SK-N-MC (cell line): Measurements from ENCODE around the gene INTS14.

Experiments
- EZH2 ChIP-seq: fragments of 200-600 bp; sonication (generic); IDR thresholded peaks from one replicate; pipeline ENCODE4 v1.6.1; 2017; ENCODE audit warnings: antibody characterized with exemption
- POLR2AphosphoS5 ChIP-seq: IDR thresholded peaks from 2 replicates; pipeline ENCODE4 v1.6.1; 2012; ENCODE audit warnings: mild to moderate bottlenecking, low read depth, low read length, borderline replicate concordance

- TF ChIP-seq POLR2AphosphoS5 (no peak), EZH2 (no peak)
Measured at GRCh38 chr15:65638109-65638508, 27.2 kb upstream of the INTS14 start.
